HG03442 (cell line): ENCODE results near the gene ZC3H7B.

Experiments
- ATAC-seq: cut with Tn5 transposase; IDR thresholded peaks from one replicate; pipeline ENCODE4 v1.9.1; 2021; ENCODE audit warnings: mild to moderate bottlenecking, moderate library complexity; ENCODE audit not compliant: unreplicated experiment

ZC3H7B gene

DNA sequence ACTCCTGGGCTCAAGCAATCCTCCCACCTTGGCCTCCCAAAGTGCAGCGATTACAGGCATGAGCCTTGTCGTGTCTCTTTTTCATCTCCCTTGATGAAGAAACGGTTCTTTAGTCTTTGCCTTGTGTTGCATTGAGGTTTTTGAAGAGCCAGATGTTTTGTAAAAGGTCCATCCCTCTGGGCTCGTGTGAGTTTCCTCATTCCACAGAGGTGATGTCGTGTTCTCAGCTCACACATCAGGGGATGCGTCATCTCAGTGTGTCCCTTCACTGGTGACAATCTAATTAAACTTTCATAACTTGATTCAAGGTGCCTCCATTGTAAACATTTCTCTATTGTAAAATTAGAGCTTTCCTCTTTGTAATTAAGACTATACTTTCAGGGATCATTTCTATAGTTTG, 50.7 kb downstream of the ZC3H7B start:
- ATAC-seq, result no peak

DNA sequence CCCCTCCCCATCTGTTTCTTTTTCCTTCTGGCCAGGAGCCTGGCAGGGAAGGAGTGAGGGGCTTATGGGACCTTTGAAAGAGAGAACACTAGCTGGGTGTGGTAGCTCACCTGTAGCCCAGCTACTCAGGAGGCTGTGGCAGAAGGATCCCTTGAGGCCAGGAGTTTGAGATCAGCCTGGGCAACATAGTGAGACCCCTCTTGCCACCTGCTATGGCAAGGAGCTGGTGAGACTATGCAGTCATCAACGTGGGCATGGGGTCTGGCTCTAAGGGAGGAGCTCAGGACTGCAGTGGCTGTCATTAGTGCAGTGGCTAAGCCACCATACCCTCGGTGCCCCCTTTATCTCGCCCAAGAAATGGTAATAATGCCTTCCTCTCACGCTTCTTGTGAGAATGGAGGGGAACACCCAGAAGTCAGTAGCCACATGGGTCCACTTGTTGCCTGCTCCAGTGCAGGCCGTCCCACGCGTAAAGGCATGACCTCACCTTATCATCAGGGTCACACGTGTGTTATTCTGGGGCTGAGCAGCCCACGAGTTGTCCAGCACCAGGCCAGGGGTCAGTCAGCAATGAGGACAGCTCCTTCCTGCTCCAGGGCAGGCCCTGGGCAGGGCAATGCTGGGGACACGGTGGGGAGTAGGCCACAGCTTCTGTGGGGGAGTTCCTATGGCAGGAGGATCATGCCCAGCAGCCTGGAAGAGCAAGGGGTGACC, 52.7 kb downstream of the ZC3H7B start:
- ATAC-seq, result no peak

DNA sequence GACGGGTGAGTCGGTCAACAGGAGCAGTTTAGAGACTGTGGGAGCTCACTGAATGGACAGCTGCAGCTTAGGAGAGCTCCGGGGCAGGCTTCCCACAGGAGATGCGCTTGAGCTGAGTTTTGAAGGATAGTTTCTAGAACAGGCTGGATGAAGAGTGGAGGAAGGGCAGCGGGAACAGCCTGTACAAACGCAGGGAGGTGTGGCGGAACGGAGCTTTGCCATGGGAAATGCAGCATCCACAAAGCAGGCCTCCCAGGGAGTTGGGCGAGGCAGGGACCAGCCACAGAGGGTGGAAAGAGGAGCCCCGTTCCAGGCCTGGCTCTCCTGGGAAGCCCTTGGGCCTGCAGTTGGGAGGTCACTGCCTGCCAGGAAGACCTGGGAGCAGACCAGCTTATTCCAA, 53.7 kb downstream of the ZC3H7B start:
- ATAC-seq, result no peak

DNA sequence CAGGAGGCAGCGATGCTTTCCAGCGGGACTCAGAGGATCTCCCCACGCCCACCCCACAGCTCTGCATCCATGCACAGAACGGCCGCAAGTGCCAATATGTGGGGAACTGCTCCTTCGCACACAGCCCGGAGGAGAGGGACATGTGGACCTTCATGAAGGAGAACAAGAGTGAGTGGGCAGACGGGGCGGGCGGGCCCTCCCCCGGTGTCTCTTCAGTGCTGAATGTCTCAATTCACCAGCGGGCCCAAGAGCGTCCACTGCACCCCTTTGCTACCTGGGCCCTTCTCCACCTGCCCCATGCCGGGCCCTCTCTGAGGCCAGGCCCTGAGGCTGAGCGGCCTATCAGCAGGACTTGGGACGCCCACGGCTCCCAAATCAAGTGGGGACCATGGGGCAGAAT, 54.6 kb downstream of the ZC3H7B start:
- no peak for ATAC-seq

DNA sequence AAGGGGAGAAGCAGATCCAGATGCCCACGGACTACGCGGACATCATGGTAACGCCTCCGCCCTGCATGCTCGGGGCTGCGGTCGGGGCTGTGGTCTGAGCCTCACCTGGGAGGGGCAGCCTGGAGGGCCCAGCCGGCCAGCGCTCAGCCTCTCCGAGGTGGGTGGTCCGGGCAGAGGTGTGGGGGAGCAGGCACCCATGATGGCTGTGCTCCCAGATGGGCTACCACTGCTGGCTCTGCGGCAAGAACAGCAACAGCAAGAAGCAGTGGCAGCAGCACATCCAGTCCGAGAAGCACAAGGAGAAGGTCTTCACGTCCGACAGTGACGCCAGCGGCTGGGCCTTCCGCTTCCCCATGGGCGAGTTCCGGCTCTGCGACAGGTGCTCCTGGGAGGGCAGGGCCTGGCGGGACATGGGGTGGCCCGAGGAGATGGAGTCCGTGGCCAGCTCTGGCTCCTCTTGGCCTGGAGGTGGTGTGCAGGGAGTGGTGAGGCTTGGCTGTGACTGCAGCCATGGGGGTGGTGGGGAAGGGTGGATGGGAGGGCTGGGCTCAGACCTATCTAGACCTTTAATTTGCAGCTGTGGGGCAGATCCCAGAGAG, 55.2 kb downstream of the ZC3H7B start:
- ATAC-seq, result no peak

- ATAC-seq, result no peak
These were observed 55.9 kb downstream of the ZC3H7B start for GRCh38 chr22:41357191-41357590.

DNA sequence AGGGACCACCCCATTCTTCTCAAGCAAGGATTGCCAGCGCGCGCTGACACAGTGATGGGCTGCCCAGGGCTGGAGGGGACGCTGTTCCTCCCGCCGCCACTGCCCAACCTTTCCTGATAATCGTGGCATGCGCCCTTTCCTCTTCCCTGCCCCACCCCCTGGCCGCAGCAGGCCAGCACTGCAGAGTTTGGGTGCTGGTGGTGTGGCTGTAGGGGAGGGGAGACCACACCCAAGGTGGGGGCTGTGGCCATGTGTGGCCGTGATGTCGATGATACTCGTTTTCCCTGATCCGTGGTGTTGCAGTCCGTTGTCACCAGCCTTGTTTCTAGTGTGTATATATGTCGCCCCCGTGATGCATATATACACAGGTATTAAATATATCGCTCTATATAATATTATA, 57.6 kb downstream of the ZC3H7B start:
- ATAC-seq, result no peak

GRCh38 chr22:41359376-41359775, 58.1 kb downstream of the ZC3H7B start:
- ATAC-seq, result no peak

DNA sequence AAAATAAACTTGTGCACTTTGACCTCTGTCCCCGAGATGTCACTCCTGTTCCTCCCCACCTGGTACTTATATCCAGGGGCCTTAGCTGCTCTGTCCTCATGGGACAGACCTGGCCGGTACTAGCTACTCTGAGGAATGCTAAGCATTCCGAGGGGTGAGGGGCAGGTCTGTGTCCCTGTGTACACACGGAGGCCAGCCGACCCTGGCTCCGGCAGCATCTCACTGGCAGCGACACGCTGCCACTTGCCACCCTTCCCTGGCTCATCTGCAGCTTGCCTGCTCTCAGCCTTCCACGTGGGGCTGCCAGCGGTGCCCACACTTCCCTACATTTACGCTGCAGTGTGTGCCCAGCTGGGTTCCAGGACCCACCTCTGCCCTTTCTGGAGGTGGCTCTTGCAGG, 58.8 kb downstream of the ZC3H7B start:
- ATAC-seq, result no peak

- no peak for ATAC-seq
These were observed 60.5 kb downstream of the ZC3H7B start for GRCh38 chr22:41361716-41362310.

- ATAC-seq, result no peak
These were observed 61.3 kb downstream of the ZC3H7B start for GRCh38 chr22:41362615-41363014.

- ATAC-seq, result no peak
These were observed 62.9 kb downstream of the ZC3H7B start for GRCh38 chr22:41364233-41364632.

GRCh38 chr22:41364955-41365354, 63.6 kb downstream of the ZC3H7B start:
- ATAC-seq, result no peak

DNA sequence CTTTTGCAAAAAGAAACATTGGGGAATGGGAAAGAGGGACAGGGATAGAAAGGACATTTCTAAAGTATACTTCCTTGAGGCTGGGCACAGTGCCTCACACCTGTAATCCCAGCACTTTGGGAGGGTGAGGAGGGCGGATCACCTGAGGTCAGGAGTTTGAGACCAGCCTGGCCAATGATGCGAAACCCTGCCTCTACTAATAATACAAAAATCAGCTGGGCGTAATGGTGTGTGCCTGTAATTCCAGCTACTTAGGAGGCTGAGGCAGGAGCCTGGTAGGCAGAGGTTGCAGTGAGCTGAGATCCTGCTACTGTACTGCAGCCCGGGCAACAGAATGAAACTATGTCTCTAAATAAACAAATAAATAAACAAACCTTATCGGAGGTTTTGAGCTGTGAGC, 64.1 kb downstream of the ZC3H7B start:
- ATAC-seq, result no peak

DNA sequence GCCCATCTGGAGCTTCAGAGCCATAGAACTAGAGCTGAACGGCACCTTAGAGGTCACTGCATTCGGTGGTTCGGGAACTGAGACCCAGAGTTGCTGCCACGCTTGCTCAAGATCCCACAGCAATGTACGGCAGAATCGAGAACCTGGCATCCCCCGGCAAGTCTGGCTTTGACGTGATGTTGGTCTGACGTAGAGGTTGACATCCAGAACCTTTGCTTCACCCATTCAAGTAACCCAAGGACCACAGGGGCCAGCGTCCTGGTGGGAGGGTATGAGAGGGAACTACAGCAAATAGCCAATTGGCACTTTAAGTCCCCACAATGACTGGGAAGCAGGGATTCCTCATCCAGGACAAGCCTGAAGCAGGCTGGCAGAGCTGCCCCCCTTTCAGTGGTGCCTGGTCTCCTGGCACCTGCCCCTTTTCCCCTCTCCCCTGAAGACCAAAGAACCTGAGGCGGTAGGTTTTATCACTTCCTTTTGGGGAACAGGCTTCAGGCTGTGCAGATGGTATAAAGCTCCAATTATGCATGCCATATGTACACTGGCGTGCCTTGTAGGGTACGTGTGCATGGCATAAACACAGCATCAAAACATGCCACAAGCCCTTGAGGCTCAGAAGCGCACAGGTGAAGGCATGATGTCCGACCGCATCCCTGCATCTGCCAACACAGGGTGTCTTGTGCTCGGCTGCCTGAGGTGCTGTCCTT, 65.2 kb downstream of the ZC3H7B start:
- ATAC-seq, result no peak

- ATAC-seq, result no peak
These were observed 65.8 kb downstream of the ZC3H7B start for GRCh38 chr22:41367039-41367679.

DNA sequence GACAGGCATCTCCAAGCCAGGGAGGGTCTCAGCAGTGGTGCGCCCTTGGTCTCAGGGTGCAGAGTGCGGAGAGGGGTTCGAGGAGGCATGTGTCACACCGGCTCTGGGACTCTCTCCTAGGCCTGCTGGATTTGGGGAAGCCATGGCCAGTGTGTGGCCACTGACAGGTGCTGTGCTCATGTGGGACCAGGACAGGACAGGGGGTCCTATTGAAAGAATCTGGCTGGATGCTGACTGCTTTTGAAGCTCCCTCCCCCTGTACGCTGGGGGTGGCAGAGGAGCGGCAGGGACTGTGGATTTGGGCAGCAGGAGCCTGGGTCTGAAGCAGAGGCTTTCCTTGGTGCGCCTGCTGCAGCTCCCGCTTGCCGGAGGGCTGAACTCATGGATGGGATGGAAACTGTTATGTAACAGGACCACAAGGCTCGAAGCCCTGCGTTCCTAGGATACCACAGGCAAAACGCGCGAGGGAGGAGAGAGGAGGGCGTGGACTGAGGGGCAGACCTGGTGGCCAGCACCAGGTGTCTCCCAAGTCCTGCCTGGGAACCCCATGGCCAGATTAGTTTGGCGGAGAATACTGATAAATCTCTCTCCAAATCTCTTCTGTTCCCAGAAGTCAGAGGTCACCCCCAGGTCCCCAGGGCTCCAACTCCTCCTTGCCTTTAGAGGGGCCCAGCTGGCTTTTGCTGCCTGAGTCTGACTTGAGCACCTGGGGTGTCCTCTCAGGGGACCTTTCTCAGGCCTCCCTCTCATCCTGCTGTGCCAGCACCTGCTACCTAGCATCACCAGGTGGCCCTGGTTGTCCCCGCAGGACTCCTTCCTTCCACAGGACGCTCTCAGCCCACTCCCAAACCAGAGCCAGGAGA, 66.6 kb downstream of the ZC3H7B start:
- no peak for ATAC-seq

DNA sequence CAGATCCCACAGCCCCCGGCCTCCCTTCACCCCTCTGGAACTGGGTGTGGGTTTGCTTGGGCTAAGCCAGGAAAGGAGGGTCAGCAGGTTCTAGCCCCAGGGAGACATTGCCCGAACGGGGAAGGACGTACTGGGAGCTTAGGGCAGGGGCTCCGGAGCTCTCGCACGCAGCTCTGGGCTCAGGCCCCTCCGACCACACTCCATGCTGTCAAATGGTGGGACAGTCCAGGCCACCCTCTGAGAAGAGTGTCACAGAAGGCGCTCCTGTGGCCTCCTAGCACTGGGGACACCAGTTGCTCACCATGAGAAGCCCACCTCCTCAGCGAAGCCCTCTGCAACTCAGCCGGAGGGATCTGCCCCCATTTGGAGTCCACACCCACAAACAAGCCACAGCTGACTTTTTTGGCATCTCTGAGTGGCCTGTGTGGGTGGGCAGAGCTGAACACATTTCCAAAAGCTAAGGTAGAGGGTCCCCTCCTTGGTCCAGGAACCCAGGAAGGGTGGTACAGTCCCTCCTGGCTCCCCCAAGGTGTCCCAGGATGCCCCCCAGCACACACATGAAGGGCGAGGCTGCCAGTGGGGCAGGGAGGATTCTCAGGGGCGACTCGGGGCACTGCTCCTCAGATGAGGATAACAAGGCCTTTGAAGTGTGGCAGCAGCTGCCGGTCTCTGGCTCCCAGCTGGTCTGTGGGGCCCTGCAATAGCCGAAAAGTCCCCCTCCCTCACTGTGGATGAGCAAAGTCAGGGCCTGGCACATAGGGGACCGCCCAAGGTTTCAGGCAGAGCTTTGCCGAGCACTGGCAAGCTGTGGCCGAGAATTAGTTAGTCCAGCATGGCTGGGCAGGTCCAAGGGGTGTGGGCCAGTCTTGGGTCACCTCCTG, 67.5 kb downstream of the ZC3H7B start:
- no peak for ATAC-seq

- ATAC-seq, result no peak
These were observed 68.1 kb downstream of the ZC3H7B start for GRCh38 chr22:41369424-41369745.

DNA sequence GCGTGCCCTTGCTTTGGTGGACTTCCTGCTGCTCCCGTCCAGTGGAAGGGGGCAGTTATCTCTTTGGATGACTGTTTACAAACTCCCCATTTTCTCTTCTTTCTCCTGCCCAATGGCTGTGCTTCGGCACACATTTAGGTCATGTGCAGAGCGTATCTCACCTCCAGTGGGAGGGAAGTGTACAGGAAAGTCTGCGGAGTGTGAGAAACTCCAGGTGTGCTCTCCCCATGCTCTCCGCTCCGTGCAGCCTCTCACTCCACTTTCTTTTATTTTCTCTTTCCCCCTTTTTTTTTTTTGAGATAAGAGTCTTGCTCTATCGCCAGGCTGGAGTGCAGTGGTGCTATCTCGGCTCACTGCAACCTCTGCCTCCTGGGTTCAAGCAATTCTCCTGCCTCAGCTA, 68.5 kb downstream of the ZC3H7B start:
- no peak for ATAC-seq
